ENCODE results near the gene PTPN20. TPM values are rescaled to one million over a fixed set of nuclear protein-coding genes. Genes with fewer than 3 reads are reported as not detected.

PTPN20 gene
- total and polyA plus RNA-seq, 8 donors = 3.2 to 7.1 (median 4.2) TPM

DNA sequence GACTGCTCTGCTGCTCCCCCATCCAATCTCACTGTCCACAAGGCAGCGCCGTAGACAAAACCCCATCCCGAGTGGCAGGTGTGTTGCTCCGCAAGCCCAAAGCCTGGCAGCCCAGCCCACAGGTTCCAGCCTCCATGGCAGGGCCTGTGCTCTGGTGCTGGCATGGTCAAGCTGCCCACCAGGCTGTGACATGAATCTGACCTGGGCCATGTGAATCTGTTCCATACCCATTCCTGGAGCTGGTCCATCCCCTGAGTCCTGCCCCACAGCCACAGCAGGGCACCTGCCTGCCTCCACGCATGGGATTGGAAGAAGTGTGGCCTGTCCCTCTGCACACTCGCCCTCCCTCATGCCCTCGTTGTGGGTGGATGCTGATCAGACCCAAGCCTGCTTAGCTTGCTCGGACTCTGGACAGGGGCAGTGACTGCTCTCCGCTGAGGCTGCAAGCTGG is 128.8 kb downstream of the PTPN20 start:
- H3K27ac ChIP-seq = no peak overlapping the region
- ATAC-seq (no peak), DNase-seq (peak in 2 of 4 donors; percentile 25 to 64)
- intact Hi-C loops (cut with DNase I) = loop anchor here in 1 of 2 donors (10.0 kb wide), 1 partner anchor 275 kb away; no protein-coding TSS in a partner anchor
- no peak overlapping the region for H3K4me3 ChIP-seq
- H3K9me3 ChIP-seq = no peaks in the 10 kb centered on the region
- H3K4me1 ChIP-seq = no peaks in the 10 kb centered on the region
- no peaks in the 10 kb centered on the region for H3K27me3 ChIP-seq
- H3K36me3 ChIP-seq = no peaks in the 10 kb centered on the region
- TF ChIP-seq, protein P1, sequence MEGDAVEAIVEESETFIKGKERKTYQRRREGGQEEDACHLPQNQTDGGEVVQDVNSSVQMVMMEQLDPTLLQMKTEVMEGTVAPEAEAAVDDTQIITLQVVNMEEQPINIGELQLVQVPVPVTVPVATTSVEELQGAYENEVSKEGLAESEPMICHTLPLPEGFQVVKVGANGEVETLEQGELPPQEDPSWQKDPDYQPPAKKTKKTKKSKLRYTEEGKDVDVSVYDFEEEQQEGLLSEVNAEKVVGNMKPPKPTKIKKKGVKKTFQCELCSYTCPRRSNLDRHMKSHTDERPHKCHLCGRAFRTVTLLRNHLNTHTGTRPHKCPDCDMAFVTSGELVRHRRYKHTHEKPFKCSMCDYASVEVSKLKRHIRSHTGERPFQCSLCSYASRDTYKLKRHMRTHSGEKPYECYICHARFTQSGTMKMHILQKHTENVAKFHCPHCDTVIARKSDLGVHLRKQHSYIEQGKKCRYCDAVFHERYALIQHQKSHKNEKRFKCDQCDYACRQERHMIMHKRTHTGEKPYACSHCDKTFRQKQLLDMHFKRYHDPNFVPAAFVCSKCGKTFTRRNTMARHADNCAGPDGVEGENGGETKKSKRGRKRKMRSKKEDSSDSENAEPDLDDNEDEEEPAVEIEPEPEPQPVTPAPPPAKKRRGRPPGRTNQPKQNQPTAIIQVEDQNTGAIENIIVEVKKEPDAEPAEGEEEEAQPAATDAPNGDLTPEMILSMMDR (IDR thresholded peaks at IDR 0.05) = no peak

DNA sequence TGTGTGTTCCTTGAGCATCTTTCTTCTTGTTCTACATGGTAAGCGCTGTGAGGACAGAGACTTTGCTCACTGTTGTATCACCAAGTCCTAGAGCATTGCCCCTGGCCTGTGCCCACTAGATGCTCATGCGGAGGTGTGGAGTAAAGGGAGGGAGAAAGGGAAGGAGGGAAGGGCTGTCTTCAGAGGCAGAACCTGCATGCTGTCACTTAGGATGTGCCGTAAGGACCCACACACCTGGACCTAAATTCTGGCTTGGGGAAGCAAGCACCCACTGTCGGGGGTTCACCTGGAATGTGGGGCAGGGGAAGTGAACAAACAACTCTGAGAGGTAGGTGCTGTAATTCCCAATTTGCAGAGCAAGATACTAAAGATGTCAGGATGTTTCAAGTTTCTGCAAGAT is 129.5 kb downstream of the PTPN20 start:
- Histone ChIP-seq H3K36me3 (no peaks in the 10 kb centered on the region), H3K9me3 (no peaks in the 10 kb centered on the region), H3K27me3 (no peaks in the 10 kb centered on the region), H3K27ac (no peak overlapping the region), H3K4me3 (no peak overlapping the region), H3K4me1 (no peaks in the 10 kb centered on the region)
- intact Hi-C loops (cut with DNase I) = loop anchor here in 1 of 2 donors (10.0 kb wide), 1 partner anchor 274 kb away; no protein-coding TSS in a partner anchor
- DNase-seq = peak in 1 of 4 donors; percentile 11
- TF ChIP-seq, protein P1 (IDR thresholded peaks at IDR 0.05) = no peak
- ATAC-seq = no peak

DNA sequence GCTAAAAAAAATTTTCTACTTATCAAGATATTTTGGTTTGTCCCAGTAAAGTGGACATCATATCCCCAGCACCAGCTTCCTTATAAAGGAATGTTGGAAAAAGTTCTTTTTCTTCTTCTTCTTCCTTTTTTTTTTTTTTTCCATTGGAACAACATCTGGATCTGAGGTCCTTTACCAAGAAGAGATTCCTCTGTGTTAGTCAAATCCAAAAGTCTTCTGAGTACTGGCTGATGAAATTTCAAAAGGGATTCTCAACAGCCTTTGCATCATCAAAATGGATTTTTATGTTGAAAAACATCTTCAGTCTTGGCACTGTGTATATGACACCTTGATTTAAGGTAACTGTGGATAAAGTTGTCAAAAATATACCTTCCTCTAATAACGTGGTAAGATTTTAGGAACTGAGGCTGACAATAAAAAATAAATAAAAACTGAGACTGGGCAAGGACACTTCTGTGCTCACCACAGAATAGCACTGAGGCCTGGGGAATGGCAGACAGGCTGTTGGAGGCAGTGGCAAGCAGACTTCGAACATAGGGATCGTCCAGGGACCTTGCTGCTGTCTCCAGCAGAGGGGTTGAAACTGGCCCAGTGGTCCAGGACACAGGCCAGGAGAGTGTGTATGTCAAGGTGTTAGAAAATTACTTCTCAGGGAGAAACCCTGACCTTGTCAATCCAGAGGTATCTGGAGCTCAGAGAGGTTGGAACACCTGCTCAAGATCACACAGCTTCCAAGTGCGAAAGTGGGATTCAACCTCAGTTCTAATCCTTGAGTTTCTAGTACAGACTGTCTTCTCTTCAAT is 130.4 kb downstream of the PTPN20 start:
- H3K27me3 ChIP-seq = no peaks in the 10 kb centered on the region
- H3K4me1 ChIP-seq = no peaks in the 10 kb centered on the region
- DNase-seq (peak in 1 of 4 donors; percentile 17), ATAC-seq (no peak)
- no peak overlapping the region for H3K4me3 ChIP-seq
- H3K27ac ChIP-seq = no peak overlapping the region
- no peaks in the 10 kb centered on the region for H3K36me3 ChIP-seq
- intact Hi-C loops (cut with DNase I) = loop anchor here in 1 of 2 donors (10.0 kb wide), 1 partner anchor 273 kb away; no protein-coding TSS in a partner anchor
- TF ChIP-seq, protein P1 (IDR thresholded peaks at IDR 0.05) = no peak
- no peaks in the 10 kb centered on the region for H3K9me3 ChIP-seq

DNA sequence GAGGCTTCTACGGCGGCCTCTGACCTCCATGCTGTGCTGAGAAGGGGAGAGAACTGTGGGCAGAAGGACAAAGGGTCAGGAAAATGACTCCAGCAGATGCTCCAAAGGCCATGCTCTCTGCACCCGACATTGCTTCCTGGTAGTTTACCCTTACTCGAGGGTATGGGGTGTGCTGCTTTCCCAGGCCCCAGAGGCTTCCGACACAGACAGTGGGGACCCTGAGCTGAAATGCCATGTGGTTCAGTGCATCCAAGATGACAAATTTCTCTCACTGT is 130.9 kb downstream of the PTPN20 start:
- TF ChIP-seq, protein P1 (IDR thresholded peaks at IDR 0.05) = no peak
- intact Hi-C loops (cut with DNase I) = loop anchor here in 1 of 2 donors (10.0 kb wide), 1 partner anchor 273 kb away; no protein-coding TSS in a partner anchor
- Histone ChIP-seq H3K36me3 (no peaks in the 10 kb centered on the region), H3K4me3 (no peak overlapping the region), H3K4me1 (no peaks in the 10 kb centered on the region), H3K27me3 (no peaks in the 10 kb centered on the region), H3K9me3 (no peaks in the 10 kb centered on the region), H3K27ac (no peak overlapping the region)
- ATAC-seq (no peak), DNase-seq (peak in 1 of 4 donors; percentile 19)
